Heart left ventricle (tissue), 16 donors: ENCODE measurements around the gene DMD. TPM values are rescaled to one million over a fixed set of nuclear protein-coding genes. Genes with fewer than 3 reads are reported as not detected.

Source experiments
- ATAC-seq, 4 donors: fragments of 200-7000 bp; cut with Tn5 transposase; one replicate each; pipeline ENCODE4 v1.9.1; 2020 to 2022; ENCODE audit warnings: moderate library complexity in 4 of 4, mild to moderate bottlenecking in 3 of 4, moderate number of reproducible peaks in 1 of 4
- DNase-seq, 5 donors: peaks; one replicate each; pipeline ENCODE4 v3.0.0-alpha.2; 2020
- H3K27ac ChIP-seq, 12 donors: fragments of 200-600 bp; sonication (generic) in 4 of 12; one replicate each; pipeline versions ENCODE4 v1.5.0 to v1.8.0; 2016 to 2022; ENCODE audit warnings: mild to moderate bottlenecking in 2 of 12
- H3K27me3 ChIP-seq, 9 donors: fragments of 200-600 bp; sonication (generic) in 2 of 9; one replicate each; pipeline versions ENCODE4 v1.5.1 to v1.8.0; 2016 to 2022; ENCODE audit warnings: mild to moderate bottlenecking in 3 of 9
- H3K36me3 ChIP-seq, 9 donors: fragments of 200-600 bp; sonication (generic) in 2 of 9; one replicate each; pipeline versions ENCODE4 v1.5.0 to v1.8.0; 2018 to 2022; ENCODE audit warnings: mild to moderate bottlenecking in 2 of 9
- H3K4me1 ChIP-seq, 12 donors: fragments of 200-600 bp; sonication (generic) in 4 of 12; one replicate each; pipeline versions ENCODE4 v1.5.0 to v1.8.0; 2016 to 2022; ENCODE audit warnings: mild to moderate bottlenecking in 3 of 12
- H3K4me3 ChIP-seq, 12 donors: fragments of 200-600 bp; sonication (generic) in 4 of 12; one replicate each; pipeline versions ENCODE4 v1.5.0 to v1.8.0; 2017 to 2022; ENCODE audit warnings: mild to moderate bottlenecking in 9 of 12, moderate library complexity in 4 of 12
- H3K9me3 ChIP-seq, 12 donors: fragments of 200-600 bp; sonication (generic) in 4 of 12; one replicate each; pipeline versions ENCODE4 v1.5.0 to v1.8.0; 2016 to 2022; ENCODE audit warnings: mild to moderate bottlenecking in 1 of 12
- POLR2A ChIP-seq, 2 donors: fragments of 450-650 bp; IDR thresholded peaks; one replicate each; pipeline ENCODE4 v1.6.1; 2017; ENCODE audit warnings: antibody characterized with exemption in 2 of 2, mild to moderate bottlenecking in 2 of 2, moderate library complexity in 2 of 2
- WGBS, 4 donors: extraction: QIAGEN DNeasy Blood & Tissue Kit in 2 of 4; methylation state at CpG; one replicate each; pipeline versions ENCODE4 v1.1.5 to v1.1.7; 2013 to 2018; 5-methylcytosine and 5-hydroxymethylcytosine counted together
- intact Hi-C, 10 donors: fragments of 100-400 bp; cut with DNase I; formaldehyde crosslinking; loops; one replicate each; pipeline versions ENCODE4 v1.11.1 to v1.14.2; 2022
- polyA plus RNA-seq, 2 donors: library from polyadenylated mRNA; stranded (reverse); fragments of 200-250 nt; gene quantifications; one replicate each; pipeline ENCODE4 v1.2.3, GENCODE V29; 2013
- total RNA-seq, 9 donors: library from RNA; depleted of rRNA in 2 of 9; stranded (reverse); fragments of >200 nt in 2 of 9; fragmentation: NEBNext Ultra II Directional in 3 of 9; extraction: Animal tissue kit (Norgen Biotek cat#: 25700) in 3 of 9; gene quantifications; one replicate each; pipeline versions ENCODE4 v1.1.0 to v1.2.4, GENCODE V29; 2016 to 2023
- TF ChIP-seq, protein P1 (sequence below), 12 donors: fragments of 200-600 bp; sonication (generic) in 4 of 12; IDR thresholded peaks; one replicate each; pipeline versions ENCODE4 v1.5.0 to v1.8.0; 2018 to 2022; ENCODE audit warnings: antibody characterized with exemption in 12 of 12, mild to moderate bottlenecking in 5 of 12
- donor health status: ischemic (EF 13 %, LVEDD 7.1; RV severe dilation, severe dysfunction).
- donor health status: healthy with polysubstance abuse.
- donor health status: DM: no; HTN: yes; CAD: no.
- donor health status: DM: no; HTN: no; CAD: no.
- donor health status: ischemic (EF 25% LVEDD 6.9; RV normal size, moderate dysfunction).
- donor health status: ischemic (EF 25% LVEDD 5.7; RV mildly dilated, moderate dysfunction).
- donor health status: healthy.
- donor health status: DM: yes; HTN: yes; CAD: no.
- donor health status: ischemic (EF 35%, LVEDD 5.7; RV mildly dilated, moderate dysfunction).
- donor health status: nonischemic (EF 11% LVEDD 7.7; RV severe dilation, severe dysfunction).
- donor health status: DM: yes; HTN: yes; CAD: no.
- donor health status: PGD.
- donor health status: ischemic (EF 29% LVEDD 5.4; RV normal size, mild dysfunction).
- donor health status: nonischemic (EF 23%, LVEDD 6.1; RV moderate dilation, normal function).

DMD gene
- total and polyA plus RNA-seq, 11 donors: 34.7 to 236 (median 162) TPM

DNA sequence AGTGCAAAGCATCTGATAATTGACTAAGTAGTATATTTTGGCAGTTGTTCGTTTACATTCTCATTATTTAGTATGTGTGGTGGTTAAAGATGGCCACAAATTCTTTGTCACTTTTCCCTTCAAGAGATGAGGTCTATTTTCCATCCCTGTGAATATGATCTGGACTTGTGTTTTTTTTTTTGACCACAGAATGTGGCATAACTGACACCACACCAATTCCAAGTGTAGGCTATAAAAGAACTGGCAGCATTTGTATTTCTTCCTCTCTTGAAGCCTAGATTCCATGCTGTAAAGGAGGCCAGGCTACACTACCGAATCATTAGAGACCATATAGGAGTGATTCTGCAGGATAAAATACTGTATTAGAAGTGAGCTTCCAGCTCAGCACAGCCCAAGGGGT lies 596.6 kb downstream of the DMD start:
- no peak overlapping the region for H3K27ac ChIP-seq
- ATAC-seq (no peak), DNase-seq (no peak)
- no peaks in the 10 kb centered on the region for H3K27me3 ChIP-seq
- H3K36me3 ChIP-seq: no peaks in the 10 kb centered on the region
- 66 to 81% (median 73%) methylated on average over 2 of the region's 2 CpGs for WGBS, 4 donors
- no peaks in the 10 kb centered on the region for H3K4me1 ChIP-seq
- H3K9me3 ChIP-seq: peaks cover 0 to 8% (median 0%) of the 10 kb centered on the region in 12 donors
- intact Hi-C loops: no loop called here
- no peak overlapping the region for H3K4me3 ChIP-seq
- TF ChIP-seq, protein P1, sequence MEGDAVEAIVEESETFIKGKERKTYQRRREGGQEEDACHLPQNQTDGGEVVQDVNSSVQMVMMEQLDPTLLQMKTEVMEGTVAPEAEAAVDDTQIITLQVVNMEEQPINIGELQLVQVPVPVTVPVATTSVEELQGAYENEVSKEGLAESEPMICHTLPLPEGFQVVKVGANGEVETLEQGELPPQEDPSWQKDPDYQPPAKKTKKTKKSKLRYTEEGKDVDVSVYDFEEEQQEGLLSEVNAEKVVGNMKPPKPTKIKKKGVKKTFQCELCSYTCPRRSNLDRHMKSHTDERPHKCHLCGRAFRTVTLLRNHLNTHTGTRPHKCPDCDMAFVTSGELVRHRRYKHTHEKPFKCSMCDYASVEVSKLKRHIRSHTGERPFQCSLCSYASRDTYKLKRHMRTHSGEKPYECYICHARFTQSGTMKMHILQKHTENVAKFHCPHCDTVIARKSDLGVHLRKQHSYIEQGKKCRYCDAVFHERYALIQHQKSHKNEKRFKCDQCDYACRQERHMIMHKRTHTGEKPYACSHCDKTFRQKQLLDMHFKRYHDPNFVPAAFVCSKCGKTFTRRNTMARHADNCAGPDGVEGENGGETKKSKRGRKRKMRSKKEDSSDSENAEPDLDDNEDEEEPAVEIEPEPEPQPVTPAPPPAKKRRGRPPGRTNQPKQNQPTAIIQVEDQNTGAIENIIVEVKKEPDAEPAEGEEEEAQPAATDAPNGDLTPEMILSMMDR (IDR thresholded peaks at IDR 0.05): no peak
- no peak for TF ChIP-seq POLR2A (IDR thresholded peaks at IDR 0.05)

DNA sequence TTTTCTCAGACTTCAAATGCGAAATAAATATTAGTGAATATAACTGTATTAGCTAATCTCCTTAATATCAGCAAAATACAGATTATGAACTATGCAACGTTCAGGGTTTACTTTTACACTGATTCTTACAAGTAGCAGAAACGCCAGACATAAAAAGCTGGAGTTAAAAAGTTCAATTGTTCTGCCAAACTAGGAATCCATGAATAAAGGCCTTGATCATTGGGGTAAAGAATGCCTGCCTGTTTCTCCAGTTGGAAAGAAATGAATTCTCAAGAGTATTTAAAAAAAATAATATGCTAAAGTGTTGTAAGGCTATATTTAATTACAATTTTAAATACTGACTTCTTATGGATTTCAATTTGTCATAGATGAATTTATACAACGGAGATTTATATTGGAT lies 612.2 kb downstream of the DMD start:
- ATAC-seq: no peak
- H3K27ac ChIP-seq: no peak overlapping the region
- no peaks in the 10 kb centered on the region for H3K27me3 ChIP-seq
- H3K4me1 ChIP-seq: no peaks in the 10 kb centered on the region
- DNase-seq: no peak
- no peak overlapping the region for H3K4me3 ChIP-seq
- H3K9me3 ChIP-seq: no peaks in the 10 kb centered on the region
- 58 to 72% (median 65%) methylated on average over 4 of the region's 4 CpGs for WGBS, 4 donors
- TF ChIP-seq, protein P1 (IDR thresholded peaks at IDR 0.05): no peak
- no peak for TF ChIP-seq POLR2A (IDR thresholded peaks at IDR 0.05)
- intact Hi-C loops: no loop called here
- peaks cover 0 to 4% (median 0%) of the 10 kb centered on the region in 9 donors for H3K36me3 ChIP-seq

DNA sequence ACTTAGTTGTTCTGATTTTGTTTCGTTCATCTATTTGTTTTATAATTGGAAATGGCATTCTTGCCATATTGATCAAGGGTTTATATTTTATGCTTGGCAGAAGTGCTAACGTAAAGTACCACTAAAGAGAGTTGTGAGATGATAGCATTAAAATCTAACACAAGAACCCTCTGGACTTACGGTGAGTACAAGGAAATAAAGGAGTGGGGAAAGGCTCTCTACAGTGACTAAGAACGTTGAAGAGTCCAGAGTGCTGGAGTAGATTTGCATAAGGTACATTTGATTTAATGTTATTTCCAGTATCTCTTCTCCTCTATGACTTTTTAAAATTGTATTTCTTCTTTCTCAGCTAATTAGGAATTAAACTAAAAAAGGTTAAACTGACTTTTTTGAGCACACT lies 612.6 kb downstream of the DMD start:
- no peaks in the 10 kb centered on the region for H3K4me1 ChIP-seq
- no peaks in the 10 kb centered on the region for H3K27me3 ChIP-seq
- H3K27ac ChIP-seq: no peak overlapping the region
- intact Hi-C loops: no loop called here
- no peak overlapping the region for H3K4me3 ChIP-seq
- no peaks in the 10 kb centered on the region for H3K9me3 ChIP-seq
- 78 to 87% (median 83%) methylated on average over 4 of the region's 4 CpGs for WGBS, 4 donors
- ATAC-seq (no peak), DNase-seq (no peak)
- no peak for TF ChIP-seq POLR2A (IDR thresholded peaks at IDR 0.05)
- TF ChIP-seq, protein P1 (IDR thresholded peaks at IDR 0.05): no peak
- peaks cover 0 to 4% (median 0%) of the 10 kb centered on the region in 9 donors for H3K36me3 ChIP-seq

DNA sequence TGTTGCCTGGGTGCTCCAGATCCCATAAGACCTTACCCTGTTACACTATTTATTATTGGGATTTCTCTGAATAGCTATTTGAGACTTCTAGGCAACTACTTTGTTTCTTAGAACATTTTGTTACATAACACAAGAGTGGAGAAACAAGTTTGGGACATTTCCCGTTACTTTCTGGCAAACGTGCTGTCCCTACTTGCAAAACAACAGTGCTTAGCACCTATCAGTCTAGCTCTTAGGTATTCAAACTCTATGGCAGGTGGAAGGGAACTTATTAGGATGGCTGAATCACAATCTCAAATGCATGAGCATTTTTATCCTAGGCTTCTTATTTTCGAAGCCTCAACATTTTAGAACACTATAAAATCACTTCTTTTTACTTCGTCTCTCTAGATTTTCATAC lies 613.6 kb downstream of the DMD start:
- no peak overlapping the region for H3K4me3 ChIP-seq
- TF ChIP-seq, protein P1 (IDR thresholded peaks at IDR 0.05): no peak
- TF ChIP-seq POLR2A (IDR thresholded peaks at IDR 0.05): no peak
- H3K9me3 ChIP-seq: peaks cover 0 to 3% (median 0%) of the 10 kb centered on the region in 12 donors
- no peaks in the 10 kb centered on the region for H3K27me3 ChIP-seq
- H3K27ac ChIP-seq: no peak overlapping the region
- H3K4me1 ChIP-seq: no peaks in the 10 kb centered on the region
- WGBS, 4 donors: 63 to 80% (median 71%) methylated on average over 4 of the region's 4 CpGs
- no peak for DNase-seq
- no peak for ATAC-seq
- intact Hi-C loops: no loop called here
- peaks cover 0 to 4% (median 0%) of the 10 kb centered on the region in 9 donors for H3K36me3 ChIP-seq
